Neural cell (in vitro differentiated cells): ENCODE measurements around the gene MTLN. TPM values are rescaled to one million over a fixed set of nuclear protein-coding genes. Genes with fewer than 3 reads are reported as not detected.

Experiments
- H2AFZ ChIP-seq: fragments of 200-600, 300-800 bp; sonication (generic), shearing (Covaris generic); 2 replicates; pipeline ENCODE4 v1.6.0; 2014; ENCODE audit warnings: low read depth, mild to moderate bottlenecking, antibody characterized with exemption, low read length, moderate library complexity
- H3F3A ChIP-seq: fragments of 200-600 bp; shearing (Covaris generic); 2 replicates; pipeline ENCODE4 v1.6.1; 2016; ENCODE audit warnings: mild to moderate bottlenecking, moderate library complexity, mixed read lengths, antibody characterized with exemption, low read length; ENCODE audit not compliant: insufficient read depth, poor library complexity, severe bottlenecking
- H3K27ac ChIP-seq: fragments of 200-600, 300-800 bp; sonication (generic), shearing (Covaris generic); 2 replicates; pipeline ENCODE4 v1.5.1; 2014; ENCODE audit warnings: mild to moderate bottlenecking, low read length, moderate library complexity
- H3K27me3 ChIP-seq: fragments of 300-800, 200-600 bp; sonication (generic), shearing (Covaris generic); 2 replicates; pipeline ENCODE4 v1.6.0; 2014; ENCODE audit warnings: mild to moderate bottlenecking, low read depth, low read length, moderate library complexity; ENCODE audit not compliant: insufficient read depth
- H3K36me3 ChIP-seq: fragments of 300-800, 200-600 bp; sonication (generic), shearing (Covaris generic); 2 replicates; pipeline ENCODE4 v1.5.1; 2014; ENCODE audit warnings: mild to moderate bottlenecking, antibody characterized with exemption, low read length, moderate library complexity; ENCODE audit not compliant: insufficient read depth
- H3K4me2 ChIP-seq: fragments of 300-800, 200-600 bp; sonication (generic), shearing (Covaris generic); 2 replicates; pipeline ENCODE4 v1.6.0; 2014; ENCODE audit warnings: mild to moderate bottlenecking, low read length
- H3K4me3 ChIP-seq: fragments of 300-800, 200-600 bp; sonication (generic), shearing (Covaris generic); 2 replicates; pipeline ENCODE4 v1.5.1; 2014; ENCODE audit warnings: mild to moderate bottlenecking, low read length, moderate library complexity
- H3K79me2 ChIP-seq: fragments of 200-600 bp; shearing (Covaris generic); replicated peaks from 2 replicates; pipeline ENCODE4 v1.6.0; 2014; ENCODE audit warnings: mild to moderate bottlenecking, low read length, moderate library complexity; ENCODE audit not compliant: insufficient read depth
- H3K9ac ChIP-seq: fragments of 300-800, 200-600 bp; sonication (generic), shearing (Covaris generic); 2 replicates; pipeline ENCODE4 v1.6.1; 2016; ENCODE audit warnings: mild to moderate bottlenecking, low read length, mixed read lengths
- H3K9me2 ChIP-seq: fragments of 200-600 bp; shearing (Covaris generic); 2 replicates; pipeline ENCODE4 v1.6.1; 2016; ENCODE audit warnings: mild to moderate bottlenecking, low read length, mixed read lengths; ENCODE audit not compliant: insufficient read depth
- H3K9me3 ChIP-seq: fragments of 200-600, 300-800 bp; sonication (generic), shearing (Covaris generic); 2 replicates; pipeline ENCODE4 v1.6.1; 2016; ENCODE audit warnings: mild to moderate bottlenecking, mixed run types, low read length, moderate library complexity, mixed read lengths
- H4K20me1 ChIP-seq: fragments of 200-600 bp; shearing (Covaris generic); 2 replicates; pipeline ENCODE4 v1.6.1; 2016; ENCODE audit warnings: mild to moderate bottlenecking, mixed run types; ENCODE audit not compliant: insufficient read depth
- EP300 ChIP-seq: fragments of 450-650 bp; conservative IDR thresholded peaks from 2 replicates; pipeline ENCODE4 v1.6.1; 2014; ENCODE audit warnings: antibody characterized with exemption, mild to moderate bottlenecking, moderate library complexity; ENCODE audit not compliant: poor library complexity, severe bottlenecking
- EZH2 ChIP-seq: fragments of 200-600, 300-800 bp; shearing (Covaris generic), sonication (generic); IDR thresholded peaks from 2 replicates; pipeline ENCODE4 v1.6.1; 2014; ENCODE audit warnings: antibody characterized with exemption, low read length, borderline replicate concordance, mild to moderate bottlenecking; ENCODE audit not compliant: insufficient read depth, poor library complexity, severe bottlenecking
- MXI1 ChIP-seq: fragments of 450-650 bp; conservative IDR thresholded peaks from 2 replicates; pipeline ENCODE4 v1.6.1; 2014; ENCODE audit warnings: antibody characterized with exemption, mild to moderate bottlenecking; ENCODE audit not compliant: poor library complexity, severe bottlenecking
- POLR2AphosphoS5 ChIP-seq: IDR thresholded peaks from 2 replicates; pipeline ENCODE4 v1.6.1; 2012
- RAD21 ChIP-seq: fragments of 450-650 bp; conservative IDR thresholded peaks from 2 replicates; pipeline ENCODE4 v1.6.1; 2014; ENCODE audit warnings: antibody characterized with exemption, mild to moderate bottlenecking, moderate library complexity
- SMC3 ChIP-seq: fragments of 450-650 bp; conservative IDR thresholded peaks from 2 replicates; pipeline ENCODE4 v1.6.1; 2014; ENCODE audit warnings: antibody characterized with exemption, mild to moderate bottlenecking, moderate library complexity; ENCODE audit not compliant: poor library complexity
- TAF1 ChIP-seq: IDR thresholded peaks from 2 replicates; pipeline ENCODE4 v1.6.1; 2012; ENCODE audit warnings: low read depth
- polyA plus RNA-seq: library from polyadenylated mRNA; depleted of rRNA; stranded (reverse); fragments of >200 nt; gene quantifications from 2 replicates; pipeline ENCODE4 v1.2.3, GENCODE V29; 2014
- TF ChIP-seq, protein P1 (sequence below): IDR thresholded peaks from 2 replicates; pipeline ENCODE4 v1.6.1; 2012; ENCODE audit warnings: borderline replicate concordance
- TF ChIP-seq, protein P2 (sequence below): fragments of 450-650 bp; IDR thresholded peaks from 2 replicates; pipeline ENCODE4 v1.5.1; 2014; ENCODE audit warnings: antibody characterized with exemption, mild to moderate bottlenecking, moderate library complexity; ENCODE audit not compliant: poor library complexity, severe bottlenecking

Gene MTLN
- polyA plus RNA-seq, 1 donor from 2014 or later, result 55.6 TPM

DNA sequence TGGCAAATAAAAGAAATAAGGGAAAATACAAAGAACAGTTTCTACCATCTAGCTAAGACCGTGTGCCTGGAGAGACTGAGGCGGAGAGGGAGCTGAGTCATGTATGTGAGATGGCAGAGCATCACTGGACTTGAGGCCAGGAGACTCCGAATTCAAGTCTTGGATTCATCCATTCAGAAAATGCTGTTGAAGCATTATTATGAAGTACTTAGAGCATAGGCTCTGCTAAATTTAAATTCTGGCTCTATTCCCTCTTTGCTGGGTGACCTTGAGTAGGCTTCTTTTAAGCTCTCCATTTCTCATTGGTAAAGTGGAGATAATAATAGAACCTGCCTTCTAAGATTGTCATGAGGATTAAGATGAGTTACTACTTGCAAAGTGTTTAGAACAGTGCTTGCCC lies 42.2 kb downstream of the MTLN start:
- no peak overlapping the region for H3K27ac ChIP-seq
- no peak overlapping the region for H2AFZ ChIP-seq
- no peaks in the 10 kb centered on the region for H3K27me3 ChIP-seq
- TF ChIP-seq TAF1, result no peak
- TF ChIP-seq, protein P1, sequence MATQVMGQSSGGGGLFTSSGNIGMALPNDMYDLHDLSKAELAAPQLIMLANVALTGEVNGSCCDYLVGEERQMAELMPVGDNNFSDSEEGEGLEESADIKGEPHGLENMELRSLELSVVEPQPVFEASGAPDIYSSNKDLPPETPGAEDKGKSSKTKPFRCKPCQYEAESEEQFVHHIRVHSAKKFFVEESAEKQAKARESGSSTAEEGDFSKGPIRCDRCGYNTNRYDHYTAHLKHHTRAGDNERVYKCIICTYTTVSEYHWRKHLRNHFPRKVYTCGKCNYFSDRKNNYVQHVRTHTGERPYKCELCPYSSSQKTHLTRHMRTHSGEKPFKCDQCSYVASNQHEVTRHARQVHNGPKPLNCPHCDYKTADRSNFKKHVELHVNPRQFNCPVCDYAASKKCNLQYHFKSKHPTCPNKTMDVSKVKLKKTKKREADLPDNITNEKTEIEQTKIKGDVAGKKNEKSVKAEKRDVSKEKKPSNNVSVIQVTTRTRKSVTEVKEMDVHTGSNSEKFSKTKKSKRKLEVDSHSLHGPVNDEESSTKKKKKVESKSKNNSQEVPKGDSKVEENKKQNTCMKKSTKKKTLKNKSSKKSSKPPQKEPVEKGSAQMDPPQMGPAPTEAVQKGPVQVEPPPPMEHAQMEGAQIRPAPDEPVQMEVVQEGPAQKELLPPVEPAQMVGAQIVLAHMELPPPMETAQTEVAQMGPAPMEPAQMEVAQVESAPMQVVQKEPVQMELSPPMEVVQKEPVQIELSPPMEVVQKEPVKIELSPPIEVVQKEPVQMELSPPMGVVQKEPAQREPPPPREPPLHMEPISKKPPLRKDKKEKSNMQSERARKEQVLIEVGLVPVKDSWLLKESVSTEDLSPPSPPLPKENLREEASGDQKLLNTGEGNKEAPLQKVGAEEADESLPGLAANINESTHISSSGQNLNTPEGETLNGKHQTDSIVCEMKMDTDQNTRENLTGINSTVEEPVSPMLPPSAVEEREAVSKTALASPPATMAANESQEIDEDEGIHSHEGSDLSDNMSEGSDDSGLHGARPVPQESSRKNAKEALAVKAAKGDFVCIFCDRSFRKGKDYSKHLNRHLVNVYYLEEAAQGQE, result no peak
- TF ChIP-seq EZH2, result no peak
- no peak for TF ChIP-seq MXI1
- TF ChIP-seq POLR2AphosphoS5, result no peak
- TF ChIP-seq RAD21, result no peak
- TF ChIP-seq SMC3, result no peak
- TF ChIP-seq, protein P2, sequence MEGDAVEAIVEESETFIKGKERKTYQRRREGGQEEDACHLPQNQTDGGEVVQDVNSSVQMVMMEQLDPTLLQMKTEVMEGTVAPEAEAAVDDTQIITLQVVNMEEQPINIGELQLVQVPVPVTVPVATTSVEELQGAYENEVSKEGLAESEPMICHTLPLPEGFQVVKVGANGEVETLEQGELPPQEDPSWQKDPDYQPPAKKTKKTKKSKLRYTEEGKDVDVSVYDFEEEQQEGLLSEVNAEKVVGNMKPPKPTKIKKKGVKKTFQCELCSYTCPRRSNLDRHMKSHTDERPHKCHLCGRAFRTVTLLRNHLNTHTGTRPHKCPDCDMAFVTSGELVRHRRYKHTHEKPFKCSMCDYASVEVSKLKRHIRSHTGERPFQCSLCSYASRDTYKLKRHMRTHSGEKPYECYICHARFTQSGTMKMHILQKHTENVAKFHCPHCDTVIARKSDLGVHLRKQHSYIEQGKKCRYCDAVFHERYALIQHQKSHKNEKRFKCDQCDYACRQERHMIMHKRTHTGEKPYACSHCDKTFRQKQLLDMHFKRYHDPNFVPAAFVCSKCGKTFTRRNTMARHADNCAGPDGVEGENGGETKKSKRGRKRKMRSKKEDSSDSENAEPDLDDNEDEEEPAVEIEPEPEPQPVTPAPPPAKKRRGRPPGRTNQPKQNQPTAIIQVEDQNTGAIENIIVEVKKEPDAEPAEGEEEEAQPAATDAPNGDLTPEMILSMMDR, result no peak
- TF ChIP-seq EP300, result no peak
- no peaks in the 10 kb centered on the region for H3K36me3 ChIP-seq
- no peaks in the 10 kb centered on the region for H3K9me3 ChIP-seq
- no peak overlapping the region for H3K9ac ChIP-seq
- no peaks in the 10 kb centered on the region for H3K79me2 ChIP-seq
- H3K9me2 ChIP-seq, result no peaks in the 10 kb centered on the region
- H3F3A ChIP-seq, result no peaks in the 10 kb centered on the region
- H3K4me3 ChIP-seq, result no peak overlapping the region
- no peaks in the 10 kb centered on the region for H4K20me1 ChIP-seq
- H3K4me2 ChIP-seq, result no peak overlapping the region

DNA sequence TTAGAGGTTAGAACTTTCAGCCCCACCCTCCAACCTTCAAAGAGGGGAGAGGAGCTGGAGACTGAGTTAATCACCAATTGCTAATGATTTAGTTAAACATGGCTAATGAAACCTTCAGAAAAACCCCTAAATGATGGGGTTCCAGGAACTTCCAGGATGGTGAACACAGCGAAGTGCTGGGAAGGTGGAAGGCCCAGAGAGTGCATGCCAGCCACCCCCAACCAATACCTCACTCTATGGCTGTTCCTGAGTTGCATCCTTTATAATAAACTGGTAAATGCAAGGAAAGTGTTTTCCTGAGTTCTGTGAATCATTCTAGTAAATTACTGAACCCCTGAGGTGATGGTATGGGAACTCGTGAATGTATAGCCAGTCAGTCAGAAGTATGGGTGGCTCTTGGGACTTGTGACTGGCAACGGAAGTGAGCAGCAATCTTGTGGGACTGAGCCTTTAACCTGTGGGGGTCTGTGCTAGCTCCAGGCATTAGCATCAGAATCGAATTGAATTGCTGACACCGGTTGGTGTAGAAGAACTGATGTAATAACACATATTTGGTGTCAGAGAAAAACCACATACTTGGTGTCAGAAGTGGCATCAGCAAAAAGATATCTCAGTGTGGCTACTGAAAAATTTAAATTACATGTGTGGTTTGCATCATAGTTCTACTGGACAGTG lies 44.9 kb downstream of the MTLN start:
- H3K4me3 ChIP-seq, result no peak overlapping the region
- no peak overlapping the region for H3K27ac ChIP-seq
- no peaks in the 10 kb centered on the region for H3K9me3 ChIP-seq
- no peaks in the 10 kb centered on the region for H3K36me3 ChIP-seq
- no peaks in the 10 kb centered on the region for H3K27me3 ChIP-seq
- no peak overlapping the region for H3K4me2 ChIP-seq
- H3K9me2 ChIP-seq, result no peaks in the 10 kb centered on the region
- H3K79me2 ChIP-seq, result no peaks in the 10 kb centered on the region
- no peak overlapping the region for H2AFZ ChIP-seq
- no peak overlapping the region for H3K9ac ChIP-seq
- TF ChIP-seq POLR2AphosphoS5, result no peak
- TF ChIP-seq EP300, result no peak
- no peak for TF ChIP-seq SMC3
- no peak for TF ChIP-seq MXI1
- TF ChIP-seq, protein P2, result no peak
- TF ChIP-seq TAF1, result no peak
- TF ChIP-seq, protein P1, result no peak
- no peak for TF ChIP-seq EZH2
- TF ChIP-seq RAD21, result no peak
- H4K20me1 ChIP-seq, result no peaks in the 10 kb centered on the region
- H3F3A ChIP-seq, result no peaks in the 10 kb centered on the region
